Stromal cell of bone marrow (primary cell): ENCODE results near the gene CRKL.
"Not testable (repeated sequence)": the region's sequence is repeated elsewhere in the genome, so short reads cannot be mapped to it uniquely, and the experiment has no call there.

ENCODE experiments used
- DNase-seq: peaks from one replicate; pipeline ENCODE4 v3.0.0-alpha.2; 2012; ENCODE audit warnings: low read depth

Gene CRKL, protein sequence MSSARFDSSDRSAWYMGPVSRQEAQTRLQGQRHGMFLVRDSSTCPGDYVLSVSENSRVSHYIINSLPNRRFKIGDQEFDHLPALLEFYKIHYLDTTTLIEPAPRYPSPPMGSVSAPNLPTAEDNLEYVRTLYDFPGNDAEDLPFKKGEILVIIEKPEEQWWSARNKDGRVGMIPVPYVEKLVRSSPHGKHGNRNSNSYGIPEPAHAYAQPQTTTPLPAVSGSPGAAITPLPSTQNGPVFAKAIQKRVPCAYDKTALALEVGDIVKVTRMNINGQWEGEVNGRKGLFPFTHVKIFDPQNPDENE

DNA sequence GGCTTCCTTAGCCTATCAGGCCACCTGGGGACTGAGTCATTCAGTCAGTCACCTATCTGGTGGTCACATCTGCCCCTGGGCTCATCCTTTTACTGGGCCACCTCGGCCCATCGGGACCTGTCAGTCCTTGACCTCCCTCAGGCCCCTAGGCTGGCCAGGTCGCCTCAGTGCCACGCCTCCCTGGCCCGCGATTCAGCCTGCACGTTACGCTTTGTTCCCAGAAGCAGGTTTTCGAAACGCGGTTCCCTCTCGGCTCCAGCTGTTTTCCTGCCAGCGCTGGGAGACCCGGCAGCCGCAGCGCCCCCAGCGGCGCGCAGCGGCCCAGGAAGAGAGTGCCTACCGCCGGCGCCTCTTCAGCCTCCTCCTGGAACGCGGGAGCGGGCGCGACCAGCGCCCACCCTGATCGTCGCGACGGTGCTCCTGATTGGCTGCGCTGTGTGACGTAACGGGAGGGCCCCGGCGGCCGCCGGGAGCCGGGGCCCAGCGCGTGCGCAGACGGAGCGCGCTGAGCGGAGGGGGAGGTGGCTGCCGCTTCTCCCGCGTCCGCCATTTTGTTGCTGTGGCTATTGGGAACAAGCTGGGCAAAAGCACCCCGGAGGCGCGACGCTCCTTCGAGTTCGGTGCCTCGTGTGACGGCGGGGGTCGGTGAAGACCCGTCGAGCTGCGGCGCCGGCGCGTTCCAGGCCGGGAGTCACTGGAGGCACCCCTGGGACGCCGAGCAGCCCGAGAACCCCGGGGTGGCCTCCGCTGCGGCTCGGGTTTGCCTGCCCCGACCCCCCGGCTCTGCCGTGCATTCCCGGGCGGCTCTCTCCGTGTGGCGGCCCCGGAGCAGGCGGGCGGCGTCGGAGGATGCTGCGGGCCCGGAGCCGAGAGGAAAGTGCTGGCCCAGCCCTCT, at the start of gene CRKL:
Gene CRKL (plus strand): TSS at position 492 of the 895 bp plus-strand sequence. CDS start 528 bp downstream, outside the sequence.
- peak; percentile 94 for DNase-seq

DNA sequence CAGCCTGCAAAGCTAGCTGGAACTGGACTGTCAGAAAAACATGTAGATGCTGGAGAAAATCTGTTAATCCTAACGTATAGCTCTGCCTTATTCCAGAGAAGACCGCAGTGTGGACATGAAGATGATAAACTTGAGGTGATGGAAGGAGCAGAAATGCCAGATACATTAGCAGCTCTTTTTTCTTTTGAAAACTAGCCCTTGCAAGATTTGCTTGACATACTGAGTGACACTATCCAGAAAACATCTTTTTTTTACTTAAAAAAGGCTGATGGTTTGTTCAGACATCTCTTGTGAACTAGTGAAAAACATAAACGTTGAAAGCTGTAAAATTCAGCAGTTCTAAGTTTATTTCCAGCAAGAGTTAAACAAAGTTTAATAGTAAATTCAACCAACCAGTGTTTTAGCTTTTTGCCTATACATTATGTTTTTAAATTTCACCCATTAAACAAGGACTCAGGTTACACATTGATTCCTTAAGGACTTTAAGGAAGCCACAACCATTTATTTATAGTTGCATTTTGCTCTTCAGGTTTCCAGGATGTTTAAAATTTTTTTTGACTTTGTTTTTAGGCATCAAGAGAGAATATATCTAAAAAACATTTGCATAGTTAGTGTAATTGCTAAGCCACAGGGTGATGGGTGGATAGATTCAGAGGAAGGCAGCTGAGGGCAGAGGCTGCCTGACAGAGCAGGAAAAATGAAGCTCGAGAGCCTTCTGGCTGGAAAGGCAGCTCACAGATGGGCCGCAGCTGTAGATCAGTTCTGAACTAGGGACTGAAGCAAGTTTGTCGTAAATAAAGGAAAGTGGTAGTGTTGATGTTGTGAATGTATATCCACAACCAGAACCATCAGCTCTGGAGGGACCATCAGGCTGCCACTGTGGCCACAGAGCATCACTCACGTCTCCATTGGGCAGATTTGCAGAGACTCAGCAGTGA, 48.9 kb upstream of the CRKL start:
- no peak for DNase-seq

DNA sequence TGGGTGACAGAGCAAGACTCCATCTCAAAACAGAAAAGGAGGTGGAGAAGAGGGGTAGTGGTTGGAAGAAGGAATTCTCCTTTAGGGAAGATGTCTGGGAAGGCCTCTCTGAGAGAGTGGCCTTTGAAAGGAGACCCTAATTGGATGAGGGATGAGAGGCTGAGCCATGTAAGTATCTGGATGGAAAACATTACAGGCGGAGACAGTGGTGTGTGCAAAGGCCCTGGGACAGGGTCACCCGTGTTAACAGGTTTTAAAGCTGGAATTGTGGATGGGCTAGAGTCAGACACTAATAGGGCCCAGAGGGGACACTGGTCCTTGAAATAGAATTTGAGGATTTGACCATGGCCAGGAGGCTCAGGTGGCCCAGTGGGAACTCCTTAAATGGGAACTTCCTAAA, 48.0 kb upstream of the CRKL start:
- no peak for DNase-seq

DNA sequence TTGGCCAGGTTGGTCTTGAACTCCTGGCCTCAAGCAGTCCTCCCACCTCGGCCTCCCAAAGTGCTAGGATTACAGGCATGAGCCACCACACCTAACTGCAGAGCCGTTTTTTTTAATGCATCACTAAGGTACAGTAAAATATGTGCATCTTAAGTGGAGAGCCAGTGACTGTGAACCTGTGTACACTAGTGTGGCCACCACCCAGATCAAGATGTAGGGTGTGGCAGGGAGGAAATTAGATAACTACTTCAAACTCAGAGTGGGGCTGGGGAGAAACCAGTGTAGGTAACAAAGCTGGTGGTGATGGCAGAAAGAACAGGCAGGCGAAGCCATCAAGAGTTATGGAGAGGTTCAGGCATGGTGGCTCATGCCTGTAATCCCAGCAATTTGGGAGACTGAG, 44.0 kb upstream of the CRKL start:
- DNase-seq, result no peak

DNA sequence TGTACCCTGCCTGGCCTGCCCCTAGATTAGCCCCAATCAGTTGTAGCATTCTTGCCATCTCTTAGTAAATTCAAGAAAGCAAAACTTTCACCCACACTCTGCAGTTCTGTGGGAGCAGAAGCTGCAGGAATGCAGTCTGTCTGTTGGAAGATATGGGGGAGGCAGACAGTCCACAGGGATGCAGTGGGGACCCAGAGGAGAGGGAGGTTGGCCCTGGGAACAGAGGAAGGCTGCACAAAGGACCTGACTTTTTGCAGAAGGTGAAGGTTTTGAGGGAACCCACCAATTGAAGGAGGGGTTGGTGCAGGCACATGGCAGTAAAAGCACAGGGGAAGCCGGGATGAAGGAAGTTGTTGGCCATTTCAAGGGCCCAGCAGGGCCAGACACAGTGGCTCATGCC, 41.9 kb upstream of the CRKL start:
- no peak for DNase-seq

DNA sequence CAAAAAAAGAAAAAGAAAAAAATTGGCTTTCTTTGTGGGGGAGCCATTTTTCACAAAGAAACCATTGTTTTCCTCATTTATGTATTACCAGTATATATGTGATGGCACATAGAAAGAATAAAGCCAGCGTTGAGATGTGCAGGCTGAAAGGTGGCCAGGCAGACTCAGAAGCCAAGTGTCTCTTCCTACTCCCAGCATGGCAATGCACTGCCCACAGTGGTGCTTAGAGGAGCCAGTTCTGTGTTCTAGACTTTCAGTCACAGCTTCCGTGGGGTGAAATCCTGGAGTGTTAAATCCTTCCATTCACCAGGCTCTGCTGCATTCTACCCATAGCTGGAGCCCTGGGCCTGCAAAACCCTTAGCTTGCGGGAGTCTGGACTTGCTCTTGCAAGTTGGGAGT, 39.5 kb upstream of the CRKL start:
- no peak for DNase-seq

DNA sequence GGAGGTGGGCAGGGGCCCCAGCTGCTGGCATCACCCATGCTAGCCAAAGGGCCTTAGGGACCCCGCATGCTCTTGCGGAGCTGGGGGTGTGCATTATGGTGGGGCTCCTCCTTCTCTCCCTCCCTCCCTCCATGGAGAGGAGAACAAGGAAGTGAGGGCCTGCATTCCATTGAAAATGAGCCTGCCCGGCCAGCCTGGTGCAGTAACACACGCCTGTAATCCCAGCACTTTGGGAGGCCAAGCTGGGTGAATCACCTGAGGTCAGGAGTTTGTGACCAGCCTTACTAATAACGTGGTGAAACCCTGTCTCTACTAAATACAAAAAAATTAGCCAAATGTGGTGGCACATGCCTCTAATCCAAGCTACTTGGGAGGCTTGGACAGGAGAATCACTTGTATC, 36.0 kb upstream of the CRKL start:
- no peak for DNase-seq

DNA sequence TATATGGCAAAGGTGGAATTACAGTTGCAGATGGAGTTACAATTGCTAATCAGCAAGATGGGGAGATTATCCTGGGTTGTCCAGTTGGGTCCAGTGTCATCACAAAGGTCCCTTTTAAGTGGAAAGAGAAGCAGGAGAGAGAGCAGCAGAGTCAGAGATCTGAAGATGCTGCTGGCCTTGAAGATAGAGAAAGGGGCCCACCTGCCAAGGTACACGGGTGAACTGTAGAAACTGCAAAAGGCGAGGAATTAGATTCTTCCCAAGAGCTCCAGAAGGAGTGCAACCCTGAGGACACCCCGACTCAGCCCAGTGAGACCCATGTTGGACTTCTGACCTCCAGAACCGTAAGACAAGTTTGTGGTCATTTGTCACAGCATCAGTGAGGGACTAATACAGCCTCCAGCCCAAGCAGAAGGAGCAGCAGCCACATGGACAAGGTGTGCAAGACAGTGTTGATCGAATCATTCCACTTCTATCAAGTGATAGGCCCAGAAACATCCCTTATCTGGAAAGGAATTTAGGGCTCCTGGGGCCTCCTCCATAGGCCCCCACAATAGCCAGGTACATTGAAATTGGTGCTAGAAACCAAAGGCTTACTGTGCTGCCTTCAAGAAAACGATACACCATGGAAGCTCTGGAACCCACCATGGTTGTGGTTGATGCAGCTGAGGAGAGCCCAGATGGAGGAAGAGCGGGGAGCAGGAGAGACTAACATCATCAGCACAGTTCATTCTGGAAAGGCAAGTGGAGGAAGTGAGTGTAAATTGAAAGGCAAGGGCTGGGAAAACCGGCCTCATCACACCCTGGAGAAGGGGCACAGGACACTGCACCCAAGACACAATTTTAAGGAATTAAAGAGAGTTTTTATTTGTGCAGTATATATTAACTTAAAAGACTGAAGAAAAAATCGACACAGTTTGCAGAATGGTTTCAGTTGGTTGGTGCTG, 35.1 kb upstream of the CRKL start:
- DNase-seq, result no peak

DNA sequence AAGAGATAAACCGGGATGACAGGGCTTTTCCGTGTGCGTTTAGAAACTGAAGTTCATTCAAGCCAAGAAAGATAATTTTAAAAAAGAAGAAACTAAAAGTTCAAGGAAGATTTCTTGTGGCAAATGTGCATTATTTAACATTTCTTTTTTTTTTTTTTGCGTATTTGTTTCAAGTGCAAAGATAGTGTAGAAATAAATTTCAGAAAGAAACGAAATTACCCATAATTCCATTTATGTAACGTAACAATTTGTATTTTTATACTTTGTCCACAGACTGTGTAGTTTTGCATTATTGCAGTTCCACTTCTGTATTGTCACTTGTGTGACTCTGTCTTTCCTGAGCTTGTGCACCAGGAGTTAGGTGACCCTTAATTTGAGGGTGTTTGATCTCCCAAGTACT, 34.4 kb upstream of the CRKL start:
- DNase-seq, result no peak

DNA sequence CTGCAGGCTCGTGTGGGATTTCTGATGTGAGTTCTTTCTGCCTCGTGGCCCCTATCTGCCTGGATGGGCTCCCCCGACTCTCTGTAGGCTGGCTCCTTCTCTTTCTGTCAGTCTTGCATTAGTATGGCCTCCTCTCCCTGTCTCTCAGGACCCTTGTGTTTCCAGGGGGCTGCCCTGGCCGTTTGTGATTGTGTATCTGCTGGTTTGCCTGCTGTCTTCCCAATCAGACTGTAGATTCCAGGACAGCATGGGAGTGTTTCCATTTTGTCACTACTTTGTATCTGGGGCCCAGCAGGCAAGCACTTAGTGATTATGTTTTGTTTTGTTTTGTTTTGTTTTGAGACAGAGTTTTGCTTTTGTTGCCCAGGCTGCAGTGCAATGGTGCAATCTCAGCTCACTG, 32.8 kb upstream of the CRKL start:
- no peak for DNase-seq

DNA sequence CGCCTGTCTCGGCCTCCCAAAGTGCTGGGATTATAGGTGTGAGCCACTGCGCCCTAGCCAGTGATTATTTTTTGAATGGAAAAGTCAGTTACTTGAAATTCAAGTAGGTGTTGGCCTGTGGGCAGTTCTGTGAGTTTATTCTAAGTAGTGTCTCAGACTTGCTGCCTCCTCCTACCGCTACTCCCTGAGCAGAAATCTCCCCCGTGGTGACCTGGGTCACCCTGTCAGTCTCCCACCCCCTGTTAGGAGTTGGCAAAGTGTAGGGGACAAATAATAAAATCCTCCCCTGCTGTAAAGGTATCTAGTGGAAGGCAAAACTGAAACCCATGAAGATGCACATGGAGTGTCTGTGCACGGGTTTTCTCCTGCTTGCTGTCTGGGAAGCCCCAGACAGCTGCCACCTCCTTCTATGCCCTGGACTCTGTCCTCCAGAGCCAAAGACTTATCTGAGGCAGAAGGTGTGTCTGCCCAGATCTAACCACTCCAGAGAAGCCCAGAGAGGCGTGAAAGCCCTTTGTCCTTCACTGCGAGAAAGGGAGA, 32.1 kb upstream of the CRKL start:
- DNase-seq, result no peak

DNA sequence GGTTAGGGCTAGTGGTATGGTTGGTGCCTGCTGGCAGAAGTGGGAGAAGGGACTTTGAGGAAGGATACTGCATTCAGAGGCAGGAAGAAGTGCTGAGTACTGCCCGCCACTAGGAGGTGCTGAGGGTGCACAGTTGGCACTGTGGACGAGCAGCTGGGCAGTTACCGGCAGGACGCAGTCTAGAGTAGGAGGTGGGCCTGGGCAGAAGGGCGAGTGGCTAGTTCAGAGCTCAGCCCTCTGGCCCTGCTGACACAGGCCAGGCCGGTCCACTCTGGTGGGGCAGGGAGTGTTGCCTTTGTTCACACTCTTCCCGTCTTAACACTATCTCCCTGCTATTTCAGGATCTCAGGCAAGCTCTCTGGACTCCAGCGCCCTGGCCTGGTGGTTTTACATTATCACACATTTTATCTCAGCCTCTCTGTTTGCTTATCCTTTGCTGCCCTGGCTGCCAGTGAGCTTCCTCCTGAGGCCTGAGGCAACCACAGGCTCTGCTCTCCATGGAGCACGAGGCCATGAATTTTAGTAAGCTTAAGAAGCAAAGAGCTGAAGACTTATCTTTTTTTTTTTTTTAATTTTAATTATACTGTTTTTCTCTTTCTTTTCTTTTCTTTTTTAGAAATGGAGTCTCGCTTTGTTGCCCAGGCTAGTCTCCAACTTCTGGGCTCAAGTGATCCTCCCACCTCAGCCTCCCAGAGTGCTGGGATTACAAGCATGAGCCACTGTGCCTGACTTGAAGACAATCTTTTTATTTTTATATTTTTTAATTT, 31.5 kb upstream of the CRKL start:
- peak; percentile 61 for DNase-seq

DNA sequence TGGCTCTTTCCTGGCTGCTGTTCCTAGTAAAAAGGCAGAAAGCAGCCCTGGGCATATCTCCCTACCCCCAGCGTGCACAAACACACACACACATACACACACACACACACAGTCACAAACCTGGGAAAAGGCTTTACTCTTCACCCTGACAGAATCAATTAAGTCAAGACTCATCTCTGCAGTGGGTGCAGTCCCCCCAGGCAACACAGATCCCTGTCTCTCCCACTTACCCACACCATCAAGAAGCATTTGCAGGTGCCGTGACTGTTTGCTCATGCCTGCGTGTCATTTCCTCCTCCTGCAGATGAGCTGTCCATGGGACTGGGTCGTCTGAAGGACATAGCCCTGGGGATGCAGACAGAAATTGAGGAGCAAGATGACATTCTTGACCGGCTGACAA, 29.8 kb upstream of the CRKL start:
- no peak for DNase-seq

DNA sequence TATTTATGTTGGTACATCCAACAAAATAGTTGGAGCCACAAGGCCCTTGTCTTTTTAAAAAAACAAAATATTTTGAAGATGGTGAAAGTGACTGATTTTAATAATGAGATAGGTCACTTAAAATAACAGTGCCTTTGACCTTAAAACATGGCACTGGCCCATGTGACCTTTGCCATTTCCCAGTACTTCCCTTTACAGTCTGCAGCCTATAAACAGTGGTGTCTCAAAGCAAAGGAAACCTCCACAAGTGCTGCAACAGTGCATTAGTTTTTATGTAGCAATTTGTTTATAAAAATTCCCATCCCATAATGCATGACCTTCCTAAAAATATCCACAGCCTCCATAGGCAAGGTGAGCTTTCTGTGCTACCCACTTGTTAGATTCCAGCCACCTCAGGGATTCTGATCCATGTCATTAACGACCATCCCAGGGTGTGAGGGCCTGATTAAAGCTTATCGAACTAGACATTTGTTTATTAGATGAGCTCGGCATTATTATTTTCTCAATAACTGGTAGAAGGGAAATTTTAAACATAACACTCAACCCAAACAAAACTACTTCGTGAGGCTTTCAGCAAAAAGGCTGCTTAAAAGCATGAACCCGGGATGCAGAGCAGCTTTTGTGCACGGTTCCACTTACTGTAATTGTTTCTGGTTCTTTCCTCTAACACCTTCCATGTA, 28.0 kb upstream of the CRKL start:
- no peak for DNase-seq

DNA sequence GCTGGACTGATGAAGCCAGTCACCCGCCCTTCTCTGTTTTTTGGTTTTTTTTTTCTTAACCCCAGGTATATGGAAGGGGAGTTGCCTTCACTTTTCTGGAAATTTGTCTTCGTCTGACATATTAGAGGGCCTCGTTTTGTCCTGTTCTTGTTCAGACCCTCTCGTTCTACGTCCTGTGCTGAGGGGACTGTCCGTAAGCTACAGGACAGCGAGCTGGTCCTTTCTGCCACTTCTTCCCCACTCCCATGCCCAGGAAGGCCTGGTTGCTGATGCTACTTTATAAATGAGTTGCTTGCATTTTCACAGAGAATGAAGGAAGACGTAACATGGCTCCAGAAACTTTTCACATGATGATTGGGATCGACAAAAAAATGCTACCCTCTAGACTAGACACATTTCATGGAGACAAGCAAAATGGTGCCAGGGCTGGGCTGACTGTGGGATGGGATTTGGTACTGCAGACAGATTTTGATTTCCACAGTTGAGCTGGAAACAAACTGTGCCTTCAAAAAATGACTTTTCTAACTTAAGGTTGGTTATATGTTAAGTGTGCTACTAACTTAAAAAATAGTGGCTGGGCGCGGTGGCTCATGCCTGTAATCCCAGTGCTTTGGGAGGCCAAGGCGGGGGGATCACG, 27.2 kb upstream of the CRKL start:
- no peak for DNase-seq

DNA sequence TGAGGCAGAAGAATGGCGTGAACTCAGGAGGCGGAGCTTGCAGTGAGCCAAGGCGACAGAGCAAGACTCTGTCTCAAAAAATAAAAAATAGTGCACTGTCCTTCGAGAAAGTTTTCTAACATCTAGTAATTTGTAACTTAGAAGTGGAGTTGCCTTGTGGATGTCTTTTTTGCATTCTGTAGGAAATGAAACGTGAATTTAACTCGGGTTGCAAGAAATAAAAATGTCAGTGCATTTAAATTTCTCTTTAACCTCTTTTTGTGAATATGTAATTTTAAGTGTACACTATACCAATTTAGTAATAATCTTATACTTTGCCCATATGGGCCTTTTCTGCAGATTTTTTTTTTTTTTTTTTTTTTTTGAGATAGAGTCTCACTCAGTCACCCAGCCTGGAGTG, 26.2 kb upstream of the CRKL start:
- DNase-seq, result no peak

DNA sequence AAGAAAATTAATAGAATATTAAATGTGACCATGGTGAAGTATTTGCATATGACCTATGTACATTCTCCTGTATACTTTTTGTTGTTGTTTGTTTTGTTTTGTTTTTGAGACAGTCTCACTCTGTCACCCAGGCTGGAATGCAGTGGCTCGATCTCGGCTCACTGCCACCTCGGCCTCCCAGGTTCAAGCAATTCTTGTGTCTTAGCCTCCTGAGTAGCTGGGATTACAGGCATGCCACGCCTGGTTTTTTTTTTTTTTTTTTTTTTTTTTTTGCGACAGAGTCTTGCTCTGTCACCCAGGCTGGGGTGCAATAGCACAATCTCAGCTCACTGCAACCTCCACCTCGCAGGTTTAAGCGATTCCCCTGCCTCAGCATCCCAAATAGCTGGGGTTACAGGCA, 19.5 kb upstream of the CRKL start:
- DNase-seq, result not testable (repeated sequence)

DNA sequence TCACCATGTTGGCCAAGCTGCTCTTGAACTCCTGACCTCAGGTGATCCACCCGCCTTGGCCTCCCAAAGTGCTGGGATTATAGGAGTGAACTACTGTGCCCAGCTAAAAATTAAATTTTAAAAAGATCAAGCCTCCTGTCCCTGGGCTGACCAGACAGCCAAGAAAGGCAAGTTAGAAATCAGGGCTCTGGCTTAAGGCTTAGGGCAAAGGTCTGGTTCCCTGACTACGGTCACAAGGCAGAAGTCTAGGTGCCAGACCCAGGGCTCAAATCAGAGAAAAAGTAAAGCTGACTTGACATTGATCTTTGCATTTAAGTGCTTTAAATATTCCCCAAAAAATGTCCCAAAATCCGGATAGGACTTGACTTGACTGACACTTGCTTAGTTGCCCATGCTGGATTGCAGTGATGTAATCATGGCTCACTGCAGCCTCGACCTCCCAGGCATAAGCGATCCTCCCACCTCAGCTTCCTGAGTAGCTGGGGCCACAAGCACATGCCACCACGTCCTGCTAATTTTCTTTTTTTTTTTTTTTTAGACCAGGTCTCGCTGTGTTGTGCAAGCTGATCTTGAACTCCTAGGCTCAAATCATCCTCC, 17.3 kb upstream of the CRKL start:
- DNase-seq, result no peak
